ENCODE measurements around the gene MAP2K1.
A peak's percentile ranks its signal among the peaks of the same experiment; 100 is the strongest.
"Not testable (repeated sequence)": the region's sequence is repeated elsewhere in the genome, so short reads cannot be mapped to it uniquely, and the experiment has no call there.

Gene MAP2K1

GRCh38 chr15:66386204-66387123 lies at the start of gene MAP2K1:
Gene MAP2K1 (plus strand): TSS chr15:66386912. CDS start chr15:66387348, 436 bp downstream.
- peak; percentile 98 for DNase-seq (ENCODE audit: low spot score)

GRCh38 chr15:66348530-66348929 lies 38.2 kb upstream of the MAP2K1 start:
- not testable (repeated sequence) for DNase-seq (ENCODE audit: low spot score)

GRCh38 chr15:66356077-66356358 lies 30.7 kb upstream of the MAP2K1 start:
- no peak for DNase-seq (ENCODE audit: low spot score)

GRCh38 chr15:66356359-66357236 lies 30.1 kb upstream of the MAP2K1 start, which contains the start of gene TIPIN:
Gene TIPIN (minus strand): TSS chr15:66356685. CDS start chr15:66352947, 3,738 bp downstream.
- peak; percentile 94 for DNase-seq (ENCODE audit: low spot score)

GRCh38 chr15:66359740-66360139 lies 27.0 kb upstream of the MAP2K1 start:
- peak; percentile 72 for DNase-seq (ENCODE audit: low spot score)

- DNase-seq (ENCODE audit: low spot score) = not testable (repeated sequence)
Measured at GRCh38 chr15:66361745-66362460, 24.8 kb upstream of the MAP2K1 start.

- DNase-seq (ENCODE audit: low spot score) = no peak
Measured at GRCh38 chr15:66362776-66363175, 23.9 kb upstream of the MAP2K1 start.

GRCh38 chr15:66364944-66365528 lies 21.7 kb upstream of the MAP2K1 start:
- no peak for DNase-seq (ENCODE audit: low spot score)

- peak; percentile 29 for DNase-seq (ENCODE audit: low spot score)
Measured at GRCh38 chr15:66369773-66370651, 16.7 kb upstream of the MAP2K1 start.

GRCh38 chr15:66374179-66374578 lies 12.5 kb upstream of the MAP2K1 start:
- no peak for DNase-seq (ENCODE audit: low spot score)

GRCh38 chr15:66378814-66379430 lies 7.8 kb upstream of the MAP2K1 start:
- no peak for DNase-seq (ENCODE audit: low spot score)

- DNase-seq (ENCODE audit: low spot score) = not testable (repeated sequence)
Measured at GRCh38 chr15:66381376-66381775, 5.3 kb upstream of the MAP2K1 start.

GRCh38 chr15:66387163-66388042 lies 691 bp downstream of the MAP2K1 start:
- peak; percentile 83 for DNase-seq (ENCODE audit: low spot score)

GRCh38 chr15:66388043-66388363 lies 1.3 kb downstream of the MAP2K1 start:
- no peak for DNase-seq (ENCODE audit: low spot score)

- DNase-seq (ENCODE audit: low spot score) = no peak
Measured at GRCh38 chr15:66388576-66388975, 1.9 kb downstream of the MAP2K1 start.

- DNase-seq (ENCODE audit: low spot score) = no peak
Measured at GRCh38 chr15:66389098-66389858, 2.6 kb downstream of the MAP2K1 start.

- peak; percentile 26 for DNase-seq (ENCODE audit: low spot score)
Measured at GRCh38 chr15:66389859-66390381, 3.2 kb downstream of the MAP2K1 start.

GRCh38 chr15:66390678-66391077 lies 4.0 kb downstream of the MAP2K1 start:
- DNase-seq (ENCODE audit: low spot score) = peak; percentile 68

Data from kidney tubule cell (primary cell).